NCI-H1092 treated with DMSO at 0.1 percent for 48 hours (cell line): ENCODE results near the gene TMEM116.
"Not testable (repeated sequence)": the region's sequence is repeated elsewhere in the genome, so short reads cannot be mapped to it uniquely, and the experiment has no call there.

ENCODE experiments used
- DNase-seq: peaks from one replicate; lab custom pipeline; 2025; lab: John Stamatoyannopoulos, UW

Gene TMEM116

DNA sequence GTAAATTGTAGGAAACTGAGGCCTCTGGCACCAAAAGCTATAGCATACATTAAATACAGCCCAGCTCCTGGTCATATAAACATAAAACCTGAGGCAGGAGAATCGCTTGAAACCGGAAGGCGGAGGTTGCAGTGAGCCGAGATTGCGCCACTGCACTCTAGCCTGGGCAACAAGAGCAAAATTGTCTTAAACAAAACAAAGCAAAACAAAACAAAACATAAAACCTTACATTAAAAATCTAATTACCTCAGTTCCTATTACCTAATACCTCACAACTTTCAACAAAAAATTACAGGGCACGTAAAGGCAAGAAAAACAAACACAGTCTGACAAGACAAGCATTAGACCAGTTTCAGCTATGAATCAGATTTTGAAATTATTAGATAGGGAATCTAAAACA, 36.7 kb downstream of the TMEM116 start:
- no peak for DNase-seq

DNA sequence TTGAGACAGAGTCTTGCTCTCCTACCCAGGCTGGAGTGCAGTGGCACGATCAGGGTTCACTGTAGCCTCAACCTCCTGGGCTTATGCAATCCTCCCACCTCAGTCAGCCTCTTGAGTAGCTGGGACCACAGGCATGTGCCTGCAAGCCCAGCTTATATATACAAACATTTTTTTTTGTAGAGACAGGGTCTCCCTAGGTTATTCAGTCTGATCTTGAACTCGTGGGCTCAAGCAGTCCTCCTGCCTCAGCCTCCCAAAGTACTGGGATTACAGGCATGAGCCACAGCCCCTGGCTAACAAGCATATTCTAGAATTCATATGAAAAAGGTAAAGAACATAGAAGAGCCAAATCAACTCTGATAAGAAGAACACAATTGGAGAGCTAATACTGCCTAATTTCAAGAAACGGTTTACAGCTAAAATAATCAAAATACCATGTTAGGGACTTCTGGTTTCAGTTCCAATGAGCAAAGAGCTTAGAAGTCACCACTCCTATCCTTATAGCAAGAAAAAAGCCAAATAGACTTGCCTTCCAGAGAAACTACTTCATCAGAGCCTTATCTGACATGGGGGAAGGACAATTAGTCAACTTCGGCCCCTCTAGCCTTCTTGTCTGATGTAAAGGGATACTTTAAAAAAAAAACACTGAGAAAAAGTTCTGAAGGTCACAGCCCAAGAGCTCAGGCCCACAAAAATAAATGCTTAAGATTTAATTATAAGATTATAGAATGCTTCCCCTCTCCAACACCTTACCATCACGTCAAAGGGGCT, 37.6 kb downstream of the TMEM116 start:
- DNase-seq = no peak

DNA sequence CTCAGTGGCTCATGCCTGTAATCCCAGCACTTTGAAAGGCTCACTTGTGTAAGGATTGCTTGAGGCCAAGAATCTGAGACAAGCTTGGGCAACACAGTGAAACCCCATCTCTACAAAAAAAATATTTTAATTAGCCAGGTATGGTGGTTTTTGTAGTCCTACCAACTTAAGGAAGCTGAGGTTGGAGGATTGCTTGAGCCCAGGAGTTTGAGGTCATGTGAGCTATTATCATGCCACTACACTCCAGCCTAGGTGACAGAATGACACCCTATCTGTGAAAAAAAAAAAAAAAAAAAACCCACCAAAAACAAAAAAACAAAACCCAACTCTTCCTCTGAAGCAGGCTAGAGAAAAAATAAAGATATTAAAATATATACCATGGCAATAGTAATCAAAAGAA, 41.2 kb downstream of the TMEM116 start:
- no peak for DNase-seq

- no peak for DNase-seq
Measured at GRCh38 chr12:111964935-111965334, 48.0 kb downstream of the TMEM116 start.

DNA sequence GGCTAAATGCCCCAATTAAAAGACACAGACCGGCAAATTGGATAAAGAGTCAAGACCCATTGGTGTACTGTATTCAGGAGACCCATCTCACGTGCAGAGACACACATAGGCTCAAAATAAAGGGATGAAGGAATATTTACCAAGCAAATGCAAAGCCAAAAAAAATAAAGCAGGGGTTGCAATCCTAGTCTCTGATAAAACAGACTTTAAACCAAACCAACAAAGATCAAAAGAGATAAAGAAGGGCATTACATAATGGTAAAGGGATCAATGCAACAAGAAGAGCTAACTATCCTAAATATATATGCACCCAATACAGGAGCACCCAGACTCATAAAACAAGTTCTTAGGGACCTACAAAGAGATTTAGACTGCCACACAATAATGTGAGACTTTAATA, 53.4 kb downstream of the TMEM116 start:
- DNase-seq = not testable (repeated sequence)

DNA sequence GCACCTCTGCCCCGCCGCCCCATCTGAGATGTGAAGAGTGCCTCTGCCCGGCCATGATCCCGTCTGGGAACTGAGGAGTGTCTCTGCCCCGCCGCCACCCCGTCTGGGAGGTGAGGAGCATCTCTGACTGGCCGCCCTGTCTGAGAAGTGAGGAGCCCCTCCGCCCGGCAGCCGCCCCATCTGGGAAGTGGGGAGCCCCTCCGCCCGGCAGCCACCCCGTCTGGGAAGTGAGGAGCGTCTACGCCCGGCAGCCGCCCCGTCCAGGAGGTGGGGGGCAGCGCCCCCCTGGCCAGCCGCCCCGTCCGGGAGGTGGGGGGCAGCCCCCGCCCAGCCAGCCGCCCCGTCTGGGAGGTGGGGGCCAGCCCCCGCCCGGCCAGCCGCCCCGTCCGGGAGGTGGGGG, 55.7 kb downstream of the TMEM116 start:
- not testable (repeated sequence) for DNase-seq

DNA sequence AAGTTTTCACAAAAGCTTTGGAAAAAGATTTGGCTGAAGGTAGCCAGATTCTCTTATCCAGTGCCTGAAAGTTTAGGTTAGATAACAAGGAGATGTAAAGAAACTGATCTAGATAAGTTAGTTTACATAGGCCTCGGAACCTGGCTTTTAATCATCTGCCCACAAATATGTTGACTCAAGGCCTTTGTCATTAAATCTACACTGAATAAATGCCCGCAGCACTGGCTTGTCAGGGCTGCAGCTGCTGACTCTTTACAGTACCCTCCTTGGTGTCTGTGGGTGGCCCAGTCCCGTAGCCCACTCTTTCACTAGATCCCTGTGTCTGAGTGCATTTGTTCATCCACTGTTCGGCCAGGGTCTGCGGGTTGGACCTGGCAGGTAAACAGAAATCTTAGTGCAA, 58.0 kb downstream of the TMEM116 start:
- no peak for DNase-seq

- no peak for DNase-seq
Measured at GRCh38 chr12:111953455-111953854, 59.5 kb downstream of the TMEM116 start.

DNA sequence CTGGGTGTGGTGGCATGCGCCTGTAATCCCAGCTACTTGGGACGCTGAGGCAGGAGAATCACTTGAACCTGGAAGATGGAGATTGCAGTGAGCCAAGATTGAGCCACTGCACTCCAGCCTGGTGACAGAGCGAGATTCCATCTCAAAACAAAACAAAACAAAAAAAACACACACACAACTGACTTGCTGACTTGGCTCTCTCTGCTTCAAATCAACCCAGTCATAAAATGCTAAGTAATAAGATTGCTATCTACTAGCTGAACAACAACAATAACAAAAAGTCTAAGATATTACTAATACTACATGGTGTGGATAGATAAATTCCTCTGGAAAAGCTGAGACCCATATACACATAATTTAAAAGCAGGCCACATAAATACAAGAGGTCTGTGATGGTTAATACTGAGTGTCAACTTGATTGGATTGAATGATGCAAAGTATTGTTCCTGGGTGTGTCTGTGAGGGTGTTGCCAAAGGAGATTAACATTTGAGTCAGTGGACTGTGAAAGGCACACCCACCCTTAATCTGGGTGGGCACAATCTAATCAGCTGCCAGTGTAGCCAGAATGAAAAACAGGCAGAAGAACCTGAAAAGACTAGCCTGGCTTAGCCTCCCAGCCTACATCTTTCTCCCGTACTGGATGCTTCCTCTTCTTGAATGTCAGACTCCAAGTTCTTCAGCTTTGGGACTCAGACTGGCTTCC, 60.7 kb downstream of the TMEM116 start:
- not testable (repeated sequence) for DNase-seq

DNA sequence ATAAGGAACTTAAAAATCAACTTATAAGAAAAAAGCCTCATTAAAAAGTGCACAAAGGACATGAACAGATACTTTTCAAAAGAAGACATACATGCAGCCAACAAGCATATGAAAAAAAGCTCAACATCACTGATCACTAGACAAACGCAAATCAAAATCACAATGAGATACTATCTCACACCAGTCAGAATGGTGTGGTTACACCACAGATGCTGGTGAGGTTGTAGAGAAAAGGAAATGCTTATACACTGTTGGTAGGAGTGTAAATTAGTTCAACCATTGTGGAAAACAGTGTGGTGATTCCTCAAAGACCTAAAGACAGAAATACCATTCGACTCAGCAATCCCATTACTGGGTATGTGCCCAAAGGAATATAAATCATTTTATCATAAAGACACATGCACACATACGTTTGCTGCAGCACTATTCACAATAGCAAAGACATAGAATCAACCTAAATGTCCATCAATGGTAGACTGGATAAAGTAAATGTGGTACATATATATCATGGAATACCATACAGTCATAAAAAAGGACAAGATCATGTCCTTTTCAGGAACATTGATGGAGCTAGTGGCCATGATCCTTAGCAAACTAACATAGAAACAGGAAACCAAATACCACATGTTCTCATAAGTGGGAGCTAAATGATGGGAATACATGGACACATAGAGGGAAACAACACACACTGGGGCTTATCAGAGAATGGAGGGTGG, 61.8 kb downstream of the TMEM116 start:
- not testable (repeated sequence) for DNase-seq

DNA sequence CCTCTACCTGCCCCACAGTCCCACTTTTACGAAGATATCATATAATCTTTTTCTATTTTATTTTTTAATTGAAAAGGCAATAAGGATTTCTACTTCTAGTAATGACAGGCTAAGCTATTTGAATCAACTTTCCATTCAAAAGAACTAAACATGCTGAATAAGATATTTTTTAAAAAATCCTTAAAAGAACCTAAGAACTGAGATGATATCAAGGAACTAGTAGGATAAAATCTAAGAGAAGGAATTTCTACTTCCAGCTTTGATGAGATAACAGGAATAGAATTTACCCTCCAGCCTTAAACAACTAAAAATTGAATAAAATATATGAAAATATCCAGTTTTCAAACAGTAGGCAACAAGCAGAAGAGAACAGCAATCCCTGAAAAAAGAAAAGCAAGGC, 69.0 kb downstream of the TMEM116 start:
- no peak for DNase-seq

DNA sequence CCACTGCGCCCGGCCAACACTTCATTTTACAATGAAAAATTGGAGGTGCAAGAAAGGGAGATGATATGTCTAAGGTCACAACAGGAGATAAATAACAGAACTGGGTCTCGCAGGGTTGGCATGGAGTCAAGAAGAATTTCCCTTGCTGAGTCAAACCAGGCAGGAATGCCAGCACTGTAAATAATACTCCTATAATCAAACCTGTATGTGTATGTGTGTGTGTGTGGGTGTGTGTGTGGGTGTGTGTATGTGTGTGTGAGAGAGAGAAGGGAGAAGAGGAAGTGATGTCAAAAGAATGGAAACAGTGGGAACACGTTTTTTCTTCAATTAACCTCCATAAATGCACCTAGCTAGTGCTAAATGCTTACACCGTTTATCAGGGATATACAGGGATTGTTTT, 70.4 kb downstream of the TMEM116 start:
- DNase-seq = no peak

GRCh38 chr12:111937429-111937828, 75.5 kb downstream of the TMEM116 start:
- DNase-seq = no peak

GRCh38 chr12:111936869-111937268, 76.1 kb downstream of the TMEM116 start:
- DNase-seq = no peak

DNA sequence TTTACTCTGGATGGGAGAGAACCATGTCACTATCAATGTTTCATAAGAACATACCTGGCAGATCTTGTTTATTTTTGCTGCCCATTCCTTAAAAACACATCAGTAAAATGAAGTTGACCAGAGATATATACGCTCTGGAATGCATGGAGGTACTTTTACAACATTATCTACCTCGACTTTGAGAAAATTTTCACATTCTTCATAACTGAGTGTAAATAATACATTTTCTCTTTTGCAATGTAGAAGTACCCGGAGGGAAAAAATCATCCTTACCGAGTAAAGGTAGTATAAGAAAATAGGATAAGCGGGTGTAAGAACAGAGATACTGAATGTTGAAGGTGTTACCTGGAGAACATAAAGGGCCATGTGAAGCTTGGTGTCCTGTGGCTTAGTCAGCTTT, 80.7 kb downstream of the TMEM116 start:
- no peak for DNase-seq

- DNase-seq = no peak
Measured at GRCh38 chr12:111927346-111927745, 85.6 kb downstream of the TMEM116 start.

DNA sequence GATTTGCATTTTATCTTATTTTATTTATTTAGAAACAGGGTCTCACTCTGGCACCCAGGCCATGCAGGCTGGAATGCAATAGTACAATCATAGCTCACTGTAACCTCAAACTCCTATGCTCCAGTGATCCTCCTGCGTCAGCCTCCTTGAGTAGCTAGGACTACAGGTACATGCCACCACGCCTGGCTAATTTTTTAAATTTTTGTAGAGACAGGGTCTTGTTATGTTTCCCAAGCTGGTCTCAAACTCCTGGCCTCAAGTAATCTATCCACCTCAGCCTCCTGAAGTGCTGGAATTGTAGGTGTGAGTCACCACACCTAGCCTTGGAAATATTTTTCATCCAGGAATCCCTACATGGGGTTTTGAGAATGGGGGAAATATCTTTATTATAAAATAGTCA, 86.3 kb downstream of the TMEM116 start:
- no peak for DNase-seq

DNA sequence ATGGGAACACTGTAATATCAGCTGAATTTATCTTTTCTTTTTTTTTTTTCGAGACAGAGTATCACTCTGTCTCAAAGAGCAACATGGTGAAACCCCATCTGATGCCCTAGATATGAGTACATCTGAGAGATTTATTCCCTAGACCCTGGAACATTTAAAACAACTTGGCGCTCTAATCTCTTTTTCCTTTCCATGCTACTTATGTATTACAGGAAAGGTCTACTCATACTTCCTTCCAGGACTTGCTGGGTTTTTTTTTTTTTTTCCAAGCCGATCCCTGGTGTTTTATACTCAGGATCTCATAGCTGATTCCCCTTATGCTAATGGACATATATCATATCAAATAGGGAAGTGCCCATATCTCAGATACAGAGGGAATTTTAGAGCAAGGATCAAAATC, 87.8 kb downstream of the TMEM116 start:
- DNase-seq = no peak

DNA sequence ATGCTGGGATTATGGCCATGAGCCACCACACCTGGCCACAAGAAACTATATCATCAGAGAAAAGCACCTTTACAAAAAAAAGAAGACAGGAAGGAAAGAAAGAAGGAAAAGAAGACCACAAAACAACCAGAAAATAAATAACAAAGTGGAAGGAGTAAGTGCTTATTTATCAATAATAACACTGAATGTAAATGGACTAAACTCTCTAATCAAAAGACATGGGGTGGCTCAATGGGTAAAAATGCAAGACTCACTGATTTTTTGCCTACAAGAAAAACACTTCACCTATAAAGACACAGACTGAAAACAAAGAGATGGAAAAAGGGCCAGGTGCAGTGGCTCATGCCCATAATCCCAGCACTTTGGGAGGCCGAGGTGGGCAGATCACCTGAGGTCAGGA, 105.2 kb downstream of the TMEM116 start:
- no peak for DNase-seq

GRCh38 chr12:111905502-111905901, 107.5 kb downstream of the TMEM116 start:
- DNase-seq = no peak

- no peak for DNase-seq
Measured at GRCh38 chr12:111904446-111904975, 108.5 kb downstream of the TMEM116 start.

- DNase-seq = no peak
Measured at GRCh38 chr12:111901182-111901581, 111.8 kb downstream of the TMEM116 start.

DNA sequence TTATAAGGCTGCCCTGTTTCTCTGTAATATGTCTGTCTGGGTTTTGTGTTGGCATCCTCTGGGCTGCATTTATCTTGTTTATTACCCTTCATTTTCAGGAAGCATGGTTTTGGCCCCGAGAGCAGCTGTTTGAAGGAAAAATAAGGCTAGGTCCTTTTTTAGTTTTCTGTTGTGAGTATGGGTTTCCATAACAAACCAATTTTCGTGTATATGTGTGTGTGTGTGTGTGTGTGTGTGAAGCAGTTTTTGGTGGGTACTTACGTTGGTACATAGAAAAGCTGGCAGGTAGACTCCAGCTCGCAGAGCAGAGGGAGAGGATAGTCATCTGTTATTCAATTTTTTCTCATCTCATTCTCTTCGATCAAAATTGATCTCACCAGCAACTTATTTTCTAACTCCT, 118.4 kb downstream of the TMEM116 start:
- DNase-seq = no peak
